GM21737 (cell line): ENCODE results near the gene CSMD2.

Experiments used
- ATAC-seq: cut with Tn5 transposase; IDR thresholded peaks from one replicate; pipeline ENCODE4 v1.9.1; 2021; ENCODE audit warnings: mild to moderate bottlenecking, moderate library complexity; ENCODE audit not compliant: unreplicated experiment

CSMD2 gene

DNA sequence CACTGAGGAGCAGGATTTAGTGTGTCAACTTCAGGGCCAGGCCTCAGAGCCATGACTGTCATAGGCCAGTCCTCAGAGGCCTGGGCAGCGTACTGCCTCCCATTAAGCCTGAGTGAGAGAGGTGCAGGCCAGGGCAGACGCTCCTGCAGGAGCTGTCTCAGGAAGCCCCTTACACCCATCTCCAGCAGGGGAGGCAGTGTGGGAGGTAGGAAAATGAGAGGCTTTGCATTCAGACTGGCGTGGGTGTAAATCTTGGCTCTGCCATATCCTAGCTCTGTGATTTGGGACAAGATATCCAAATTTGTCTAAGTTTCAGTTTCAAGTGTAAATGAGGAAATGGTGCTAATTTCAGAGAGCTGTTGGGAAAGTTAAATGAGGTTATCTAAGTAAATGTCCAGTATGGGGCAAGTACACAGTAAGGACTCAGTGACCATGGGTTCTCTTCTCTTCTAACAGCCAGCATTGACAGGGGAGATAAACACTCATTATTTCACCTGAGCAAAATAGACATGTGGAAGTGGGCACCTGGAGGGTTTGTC, 508.5 kb downstream of the CSMD2 start:
- ATAC-seq = no peak

DNA sequence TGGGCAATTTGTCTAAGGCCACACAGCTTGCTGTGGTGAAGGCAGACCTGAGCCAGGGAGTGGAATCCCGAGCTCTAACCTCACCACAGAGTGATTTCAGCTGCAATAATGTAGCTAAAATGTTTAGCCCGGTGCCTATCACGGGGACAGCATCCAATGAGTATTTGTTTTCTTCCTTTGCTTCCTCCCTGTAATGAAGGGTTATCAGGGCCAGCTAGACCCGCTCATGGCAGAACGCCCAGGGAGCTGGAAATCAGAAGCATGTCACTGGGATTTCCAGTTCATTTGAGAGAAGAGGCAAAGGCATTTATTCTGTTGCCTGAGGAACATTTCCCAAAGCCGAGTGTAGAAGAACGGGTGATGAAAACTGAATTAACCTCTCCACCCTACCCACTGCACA, 509.5 kb downstream of the CSMD2 start:
- ATAC-seq = no peak

DNA sequence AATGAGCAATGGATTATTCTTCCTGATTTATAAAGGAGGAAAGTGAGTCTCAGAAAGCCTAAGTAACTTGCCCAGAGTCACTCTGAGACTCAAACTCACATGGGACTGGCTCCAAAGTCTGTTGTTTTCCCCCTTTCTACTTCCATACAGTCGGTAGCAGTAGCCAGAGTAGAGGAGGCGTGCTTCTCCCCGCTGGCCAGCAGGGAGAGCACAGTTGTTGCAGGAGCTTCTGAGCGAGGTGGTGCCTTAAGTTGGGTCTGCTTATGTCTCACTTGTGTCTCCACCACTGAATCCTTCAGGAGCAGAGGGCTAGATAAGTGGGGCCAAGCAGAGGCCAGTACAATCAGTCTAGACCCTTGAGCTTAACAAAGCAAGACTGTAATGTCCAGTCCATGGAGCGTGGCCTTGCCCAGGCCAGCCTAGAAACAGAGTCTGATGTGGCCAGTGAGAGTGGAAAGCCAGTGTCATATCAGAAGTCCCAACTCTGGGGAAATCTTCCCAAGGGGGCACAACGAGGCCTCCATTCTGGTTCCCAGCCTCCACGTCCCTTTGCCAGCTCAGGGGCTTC, 510.7 kb downstream of the CSMD2 start:
- ATAC-seq = no peak

DNA sequence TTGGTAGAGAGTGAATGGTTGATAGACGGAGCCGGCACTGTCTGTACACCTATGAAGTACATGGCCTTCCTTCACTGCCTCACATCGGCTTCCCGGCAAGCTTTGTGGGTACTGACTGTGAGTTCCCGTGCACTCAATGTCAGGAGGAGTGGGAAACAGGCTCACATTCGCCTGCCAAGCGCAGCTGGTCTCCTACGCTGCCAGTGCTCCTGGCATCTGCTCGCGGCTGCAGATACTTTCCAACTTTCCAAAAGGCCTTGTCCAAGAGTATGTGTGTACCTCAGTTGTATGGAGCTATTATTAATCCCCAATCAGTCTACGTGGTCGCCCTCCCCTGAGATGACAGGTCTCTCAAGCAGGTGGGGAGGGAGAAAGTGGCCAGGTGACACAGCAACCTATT, 511.8 kb downstream of the CSMD2 start:
- ATAC-seq = no peak

DNA sequence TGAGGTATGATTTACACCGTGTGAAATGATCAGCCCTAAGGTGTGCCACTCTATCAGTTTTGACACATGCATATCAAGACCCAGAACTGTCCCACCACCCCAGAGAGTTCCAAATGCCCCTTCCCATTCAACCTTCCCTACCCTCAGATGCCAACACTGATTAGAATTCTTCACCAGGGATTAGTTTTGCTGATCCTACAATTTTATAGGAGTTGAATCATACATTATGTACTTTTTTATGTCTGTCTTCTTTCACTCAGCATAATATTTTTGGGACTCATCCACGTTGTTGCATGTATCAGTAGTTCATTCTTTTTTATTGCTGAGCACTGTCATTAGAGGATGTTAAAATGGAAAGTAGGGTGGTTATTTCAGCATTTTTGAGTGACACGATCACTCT, 514.3 kb downstream of the CSMD2 start:
- no peak for ATAC-seq

DNA sequence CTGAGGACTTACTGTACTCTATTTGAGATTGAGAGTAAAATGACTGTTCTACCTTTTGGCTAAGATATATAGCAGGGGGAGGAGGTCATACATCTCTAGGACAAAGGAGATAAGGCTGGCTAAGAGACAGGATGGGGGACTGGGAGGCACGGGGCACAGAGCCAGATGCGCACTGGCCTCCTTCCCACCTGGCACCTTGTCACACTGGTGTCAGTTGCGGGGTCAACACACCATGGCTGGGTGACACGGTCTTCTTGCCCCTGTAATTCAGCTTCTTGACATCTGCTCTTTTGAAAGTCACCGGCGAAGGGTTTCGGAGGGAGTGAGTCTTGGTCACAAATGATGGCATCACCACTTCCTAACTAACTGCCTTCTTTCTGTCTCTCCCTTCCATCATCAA, 515.3 kb downstream of the CSMD2 start:
- ATAC-seq = no peak

DNA sequence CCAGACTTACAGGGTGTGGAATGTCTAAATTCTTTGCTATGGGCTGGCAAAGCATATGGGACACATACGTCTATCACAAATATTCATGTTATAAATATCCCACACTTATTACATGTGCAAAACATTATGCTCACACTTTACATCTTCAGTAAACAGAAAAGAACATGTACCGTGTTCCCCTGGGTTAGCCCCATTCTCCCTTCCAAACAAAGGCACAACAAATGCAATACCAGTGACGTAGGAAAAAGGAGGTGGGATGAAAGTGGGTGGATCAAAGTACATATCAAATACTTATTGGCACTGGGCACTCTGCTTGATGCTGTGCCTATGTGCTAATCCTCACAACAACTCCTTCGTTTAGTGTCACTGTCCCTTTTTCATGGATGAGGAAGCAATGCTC, 521.8 kb downstream of the CSMD2 start:
- no peak for ATAC-seq

DNA sequence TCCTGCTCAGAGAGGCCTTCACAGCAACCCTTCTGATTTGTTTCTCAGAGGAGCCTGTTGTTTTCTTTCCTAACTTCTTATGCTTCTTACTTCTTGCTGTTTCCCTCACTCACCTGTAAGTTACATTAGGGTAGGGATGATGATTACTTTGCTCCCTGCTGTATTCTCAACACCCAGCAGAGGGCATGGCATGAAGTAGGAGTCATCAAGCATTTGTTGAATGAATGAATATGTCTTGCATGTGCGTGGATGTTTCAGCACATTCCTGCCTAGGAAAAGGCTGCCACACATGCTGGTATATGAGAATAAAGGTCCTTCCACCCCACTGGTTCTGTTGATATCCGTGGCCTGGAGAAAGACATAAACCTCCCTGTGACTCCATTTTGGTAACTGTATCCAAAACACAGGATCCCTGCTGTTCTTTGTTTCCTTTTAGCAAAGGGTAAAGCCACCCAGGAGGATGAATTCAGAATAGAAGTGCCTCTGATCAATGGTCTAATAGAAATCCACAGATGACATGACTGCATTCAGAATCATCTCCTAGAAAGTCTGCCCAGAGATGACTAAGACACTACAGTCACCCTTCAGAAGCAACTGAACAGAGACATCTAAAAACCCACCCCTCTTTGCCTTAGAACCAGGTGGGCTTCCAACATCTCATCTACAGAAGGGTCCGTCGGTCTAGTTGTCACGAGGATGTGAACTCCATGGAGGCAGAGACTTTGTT, 523.8 kb downstream of the CSMD2 start:
- ATAC-seq = no peak

DNA sequence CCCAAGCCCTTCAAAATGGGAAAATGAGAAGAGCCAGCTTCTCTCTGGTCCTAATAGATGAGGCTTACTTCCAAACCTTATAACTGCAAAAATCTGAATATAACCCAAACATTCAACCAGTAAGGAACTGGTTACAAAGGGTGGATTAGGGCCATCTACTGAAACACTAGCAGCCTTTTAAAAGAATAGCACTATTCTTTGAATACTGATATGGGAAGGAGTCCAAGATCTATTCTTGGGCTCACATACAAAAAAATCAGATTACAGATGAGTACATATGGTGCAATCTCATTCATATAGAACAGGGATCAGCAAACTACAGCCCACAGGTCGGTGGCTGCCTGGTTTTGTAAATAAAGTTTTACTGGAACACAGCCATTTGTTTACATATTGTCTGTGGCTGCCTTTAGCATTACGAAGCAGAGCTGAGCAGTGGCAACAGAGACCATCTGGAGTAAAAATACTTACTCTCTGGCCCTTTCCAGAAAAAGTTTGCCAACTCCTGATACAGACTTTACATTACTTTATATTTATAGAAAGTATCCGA, 524.8 kb downstream of the CSMD2 start:
- ATAC-seq = no peak

DNA sequence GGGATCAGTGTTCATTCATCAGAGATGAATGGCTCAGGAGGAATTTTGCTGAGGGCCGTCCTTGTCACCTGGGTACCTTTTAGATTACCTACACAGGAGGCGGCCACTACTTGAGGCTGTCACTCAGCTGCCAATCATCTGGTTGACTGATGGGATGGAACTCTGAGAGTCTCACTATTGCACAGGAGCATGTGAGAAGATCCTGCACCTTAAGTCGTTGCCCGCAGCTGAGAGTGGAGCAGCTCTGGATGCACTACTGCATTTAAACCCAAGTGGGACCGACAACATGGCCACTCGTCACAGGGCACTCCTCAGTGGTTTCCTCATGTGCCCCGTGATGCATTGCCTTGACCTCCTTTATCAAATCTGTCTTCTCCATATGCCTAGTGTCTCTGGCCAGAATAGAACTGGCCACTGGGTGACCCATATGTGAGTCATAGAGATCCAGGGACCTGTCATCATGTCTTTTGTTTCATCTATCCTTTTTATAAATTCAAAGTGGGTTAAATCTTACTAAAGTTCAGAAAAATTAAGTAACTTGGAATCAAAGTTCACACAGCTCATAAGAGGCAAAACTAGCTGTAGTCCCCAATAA, 527.1 kb downstream of the CSMD2 start:
- no peak for ATAC-seq

DNA sequence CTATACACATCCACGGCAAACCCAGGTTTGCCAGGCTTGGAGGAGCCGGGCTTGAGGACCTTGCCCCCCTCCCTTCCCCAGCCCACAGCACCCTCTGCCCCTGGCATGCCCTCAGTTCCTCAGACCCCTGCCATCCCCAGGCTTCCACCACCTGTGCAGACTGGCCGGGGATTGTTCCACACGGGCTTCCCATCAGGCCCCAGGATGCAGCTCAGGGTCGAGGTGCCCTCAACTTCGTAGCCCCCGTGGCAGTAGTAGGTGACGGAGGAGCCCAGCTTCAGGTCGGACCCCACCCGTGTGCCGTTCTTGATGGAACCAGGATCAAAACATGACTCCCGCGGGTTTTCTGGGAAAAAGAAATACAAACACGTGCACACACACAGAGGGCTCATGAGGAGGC, 528.8 kb downstream of the CSMD2 start:
- no peak for ATAC-seq

DNA sequence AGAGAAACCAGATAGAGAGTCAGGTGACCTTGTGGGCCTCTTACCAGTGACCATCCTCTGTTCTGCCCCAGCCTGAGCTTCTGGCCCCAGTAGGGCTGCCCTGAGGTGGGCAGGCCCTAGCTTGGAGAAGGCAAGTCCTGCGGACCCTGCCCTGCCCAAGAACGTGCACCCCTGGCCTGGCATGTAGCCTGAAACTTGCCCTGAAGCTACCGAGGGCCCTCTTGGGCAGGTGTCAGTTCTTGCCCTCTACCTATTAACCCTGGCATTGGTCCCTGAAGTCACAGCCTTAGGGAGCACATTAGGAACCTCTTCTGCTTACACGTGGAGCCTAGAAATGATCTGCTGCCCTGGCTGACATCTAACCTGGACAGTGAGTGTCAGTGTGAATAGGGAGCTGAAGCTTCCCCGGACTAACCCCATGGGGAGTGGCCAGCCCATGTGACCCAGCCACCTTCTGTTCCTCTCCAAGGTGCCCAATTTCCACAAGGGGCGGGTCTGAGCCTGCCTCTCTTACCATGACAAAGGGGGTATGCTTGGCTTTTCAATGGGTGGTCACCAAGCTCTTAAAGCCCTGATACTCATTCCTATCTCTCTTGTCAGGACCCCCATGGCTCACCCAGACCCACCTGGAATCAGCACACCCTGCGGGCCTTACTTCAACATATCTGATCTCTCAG, 529.6 kb downstream of the CSMD2 start:
- ATAC-seq = no peak

DNA sequence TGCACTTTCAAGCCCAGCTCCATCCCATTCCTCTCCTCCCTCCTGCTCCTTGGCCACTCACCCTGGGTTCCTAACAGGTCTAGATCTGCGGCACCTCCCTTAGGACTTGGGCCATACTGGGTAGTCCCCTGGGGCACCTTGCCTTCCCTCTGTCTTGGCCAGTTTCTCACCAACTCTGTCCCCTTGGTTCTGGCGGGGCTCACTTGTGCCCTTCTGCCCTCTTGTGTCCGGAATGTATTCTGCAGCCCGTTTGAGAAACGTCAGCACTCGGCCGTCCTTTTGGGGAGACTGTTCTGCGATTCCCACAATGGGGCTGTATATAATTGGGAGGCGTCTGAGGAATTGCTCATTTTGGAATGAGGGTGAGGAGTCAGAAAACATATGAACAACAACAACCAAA, 530.2 kb downstream of the CSMD2 start:
- ATAC-seq = no peak

DNA sequence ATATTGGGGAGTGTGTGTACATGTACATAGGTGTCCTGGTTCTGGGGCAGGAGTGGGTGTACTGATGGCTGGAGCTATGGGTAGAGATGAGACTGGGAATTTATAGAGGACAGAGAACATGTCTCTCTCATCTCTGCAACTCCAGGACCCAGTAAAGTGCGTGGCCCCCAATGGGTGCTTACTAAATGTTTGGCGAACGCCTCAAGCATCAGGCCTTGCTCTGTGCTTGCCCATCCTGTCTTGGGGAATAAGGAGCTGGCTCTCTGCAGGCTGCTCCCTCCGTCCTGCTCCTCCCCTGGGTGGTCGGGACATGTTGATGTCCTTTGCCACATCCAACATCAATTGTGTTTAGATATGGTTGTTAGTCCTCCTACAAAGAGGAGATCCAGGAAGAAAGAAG, 530.9 kb downstream of the CSMD2 start:
- ATAC-seq = no peak

DNA sequence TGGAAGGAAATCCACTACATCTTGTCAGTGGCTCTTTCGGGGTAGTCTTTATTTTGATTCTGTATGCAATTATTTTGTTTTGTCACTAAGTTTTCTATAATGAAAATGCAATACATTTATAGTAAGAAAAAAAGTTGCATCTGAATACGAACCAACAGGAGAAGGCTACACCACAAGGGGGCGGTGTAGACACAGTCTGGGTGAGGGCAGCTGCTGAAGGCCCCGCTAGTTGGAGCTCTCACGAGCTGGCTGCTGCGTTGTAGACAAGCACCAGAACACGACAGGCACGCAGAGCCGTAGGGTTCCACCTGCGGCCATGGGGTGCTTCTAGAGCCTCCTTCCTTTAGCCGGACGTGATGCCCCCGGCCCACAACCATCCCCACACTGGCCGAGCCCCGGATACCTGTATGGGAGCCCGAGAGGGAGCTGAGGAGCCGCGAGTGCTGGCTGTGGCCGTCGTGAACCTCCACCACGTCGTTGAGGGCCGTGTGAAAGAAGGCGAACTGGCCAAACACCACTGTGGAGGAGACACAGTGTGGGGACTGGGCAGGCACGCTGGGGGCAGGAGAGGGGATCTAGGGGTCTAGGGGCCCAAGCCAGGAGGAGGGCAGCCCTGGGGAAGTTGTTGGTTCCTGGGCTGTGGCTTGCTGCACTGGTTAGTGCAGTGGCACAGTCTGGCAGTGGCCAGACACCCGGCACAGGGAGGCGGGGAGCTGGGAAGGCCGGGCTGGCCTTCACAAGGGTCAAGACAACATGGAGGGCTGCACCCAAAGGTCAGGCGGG, 531.8 kb downstream of the CSMD2 start:
- ATAC-seq = no peak

DNA sequence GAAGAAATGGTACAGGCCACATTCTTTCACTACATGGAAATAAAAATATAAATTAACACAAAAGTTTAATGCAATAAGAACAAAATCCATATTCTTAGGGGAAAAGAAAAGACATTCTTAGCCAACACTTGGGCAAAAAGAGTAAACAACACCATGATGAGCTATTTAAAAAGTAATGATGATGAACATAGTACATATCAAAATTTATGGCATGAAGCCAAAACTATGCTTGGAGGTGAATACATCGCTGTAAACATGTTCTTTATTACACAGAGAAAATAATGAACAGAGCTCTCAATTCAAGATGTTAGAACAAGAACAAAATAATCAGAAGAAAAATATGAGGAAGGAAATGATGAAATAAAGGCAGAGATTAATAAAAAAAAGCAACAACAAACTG, 534.3 kb downstream of the CSMD2 start:
- ATAC-seq = no peak

DNA sequence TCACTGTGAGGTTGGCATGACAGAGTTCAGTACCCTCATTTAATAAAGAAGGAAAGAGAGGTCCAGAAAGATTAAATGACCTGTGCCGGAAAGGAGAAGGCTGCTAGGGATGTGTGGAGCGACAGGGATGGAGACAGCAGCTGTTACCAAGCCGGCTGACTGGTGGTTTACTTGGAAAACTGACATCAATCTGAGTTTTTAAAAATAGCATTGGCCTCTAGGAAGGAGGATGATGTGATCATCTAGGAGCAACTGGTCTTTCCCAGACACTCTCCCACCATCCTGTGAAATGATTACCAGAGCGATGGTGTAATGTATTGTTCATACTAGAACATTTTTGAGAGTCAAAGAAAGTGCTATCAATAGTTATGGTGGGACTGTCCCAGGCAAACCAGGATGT, 538.2 kb downstream of the CSMD2 start:
- no peak for ATAC-seq

DNA sequence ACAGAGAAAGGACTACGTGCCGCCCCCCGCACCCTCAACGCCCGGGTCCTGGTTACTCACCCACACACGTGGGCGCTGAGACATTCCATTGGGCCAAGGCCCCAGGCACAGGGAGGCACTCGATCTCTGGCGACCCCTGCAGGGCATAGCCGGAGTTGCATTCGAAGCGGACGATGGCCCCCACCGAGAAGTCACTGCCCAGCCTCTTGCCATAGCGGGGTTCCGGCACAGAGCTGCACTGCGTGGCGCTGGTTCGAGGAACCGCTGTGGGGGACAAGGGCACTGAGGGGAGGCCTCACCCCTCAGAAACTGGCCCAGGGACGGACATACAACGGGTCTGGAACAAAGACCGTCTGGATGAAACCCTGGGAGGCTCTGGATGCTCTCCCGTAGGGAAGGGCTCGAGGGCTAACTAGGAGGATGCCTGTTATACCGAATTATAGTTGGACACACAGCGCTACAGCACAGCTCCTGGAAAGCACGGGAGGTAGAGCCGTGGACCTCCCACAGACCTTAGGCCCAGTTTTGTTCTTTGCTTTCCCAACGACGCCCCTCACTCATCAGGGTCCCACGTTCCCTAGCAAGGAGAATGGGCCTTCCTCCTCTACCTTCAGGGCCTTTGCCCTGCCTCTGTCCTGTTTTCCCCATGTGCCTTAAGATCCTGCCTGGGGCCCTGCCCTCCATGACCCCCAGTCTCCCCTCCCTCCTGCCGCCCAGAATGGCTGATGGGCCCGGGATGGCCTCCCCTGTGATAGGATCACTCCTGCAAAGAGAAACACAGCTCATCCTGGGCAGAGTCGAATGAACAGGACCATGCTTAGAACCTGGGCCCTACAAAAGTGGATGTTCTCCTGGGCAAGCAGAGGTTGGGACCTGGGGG, 539.8 kb downstream of the CSMD2 start:
- no peak for ATAC-seq

DNA sequence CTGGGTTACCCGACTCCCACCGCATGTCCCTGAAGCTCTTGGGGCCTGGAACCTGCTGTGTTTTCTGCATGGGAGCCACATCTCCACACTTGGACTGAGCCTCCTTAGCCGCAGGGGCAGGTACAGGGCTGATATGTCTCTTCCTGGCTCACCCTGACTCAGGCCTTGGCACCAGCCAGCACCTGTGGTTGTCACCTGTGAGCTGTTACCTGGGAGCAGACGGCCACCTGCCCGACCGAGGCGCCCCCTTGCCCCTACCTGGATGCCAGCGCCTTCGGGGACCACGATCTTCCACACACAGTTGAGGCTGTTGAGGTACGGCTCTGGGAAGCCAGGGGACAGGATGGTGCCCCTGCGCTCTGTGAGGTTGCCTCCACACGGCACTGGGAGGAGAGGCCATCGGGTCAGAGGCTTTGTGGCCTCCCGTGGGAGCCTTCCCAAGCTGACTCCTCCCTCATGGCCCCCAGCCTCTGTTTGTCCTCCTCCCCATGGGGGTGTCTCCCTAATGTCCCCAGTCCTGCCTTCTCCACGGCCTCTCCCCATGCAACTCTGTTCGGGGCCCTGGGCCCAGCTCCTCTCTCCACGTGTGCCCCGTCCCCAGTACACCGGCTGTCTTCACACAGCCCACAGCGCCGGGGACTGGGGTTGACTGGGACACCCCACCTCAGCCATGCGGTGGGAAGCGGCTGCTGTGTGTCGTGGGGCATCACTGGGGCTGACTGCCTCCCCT, 540.6 kb downstream of the CSMD2 start:
- ATAC-seq = no peak
